GM21528 (cell line): ENCODE results near the gene ARHGAP15.

Source experiments
- ATAC-seq: cut with Tn5 transposase; IDR thresholded peaks from one replicate; pipeline ENCODE4 v1.9.1; 2021; ENCODE audit warnings: mild to moderate bottlenecking, moderate library complexity; ENCODE audit not compliant: unreplicated experiment, low FRiP score

Gene ARHGAP15

DNA sequence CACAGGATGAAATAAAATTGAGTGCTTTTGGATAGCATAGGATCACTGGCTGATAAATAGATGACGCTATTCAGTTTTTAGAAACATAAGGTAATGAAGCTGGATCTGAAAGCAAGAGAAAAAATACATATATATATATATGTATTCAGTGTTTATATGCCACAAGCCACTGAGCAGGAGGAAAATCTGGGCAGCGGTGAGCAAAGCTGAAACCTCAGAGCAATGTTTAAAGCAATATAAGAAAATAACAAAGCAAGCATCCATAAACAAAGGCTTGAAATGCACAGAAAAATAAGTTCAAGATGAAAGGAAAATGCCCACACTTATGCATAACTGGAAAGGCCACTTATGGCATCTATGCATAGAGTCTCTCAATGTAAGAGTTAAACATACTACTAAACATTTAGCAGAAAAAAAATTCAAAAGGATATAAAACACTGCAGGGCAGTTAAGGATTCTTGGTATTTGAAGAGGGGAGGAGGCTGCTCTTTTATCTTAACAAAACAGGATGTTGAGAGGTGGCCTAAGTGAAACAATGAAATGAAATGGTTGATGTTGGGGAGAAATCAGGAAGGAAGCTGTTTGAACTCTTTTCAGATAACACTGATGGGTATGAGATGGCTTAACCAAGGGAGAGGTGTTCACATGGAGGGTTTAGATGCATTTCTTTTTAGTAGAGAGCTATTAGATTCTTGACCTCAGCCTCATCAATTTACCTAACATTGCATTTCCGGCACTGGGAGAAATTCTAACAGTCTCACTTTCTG is 129.1 kb downstream of the ARHGAP15 start:
- no peak for ATAC-seq

DNA sequence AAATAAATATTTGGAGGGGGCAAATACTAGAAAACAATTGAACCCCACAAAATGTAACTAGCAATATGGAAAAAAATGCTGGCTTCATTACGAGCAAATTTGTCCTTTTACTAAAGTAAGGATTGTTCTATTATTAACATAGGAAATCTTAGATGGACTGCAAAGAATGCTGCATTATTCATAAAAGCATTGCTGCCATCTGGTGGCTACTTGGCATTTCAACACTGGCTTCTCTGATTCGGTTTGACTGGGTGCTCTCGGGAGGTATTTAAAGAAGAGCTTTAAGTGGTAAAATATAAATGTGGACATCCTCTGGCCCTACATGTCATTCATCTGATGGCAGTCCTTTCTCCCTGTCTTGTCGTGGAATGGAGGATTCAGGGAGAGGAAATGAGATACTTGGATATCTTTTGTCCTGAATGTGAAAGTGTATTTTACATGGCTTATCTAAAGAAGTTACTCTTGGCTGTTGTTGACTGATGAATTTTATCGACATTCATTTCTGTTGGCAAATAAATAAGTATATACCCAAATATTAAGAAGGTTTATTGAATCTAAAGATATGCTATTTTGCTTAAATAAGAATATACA is 130.2 kb downstream of the ARHGAP15 start:
- peak; percentile 50 for ATAC-seq

DNA sequence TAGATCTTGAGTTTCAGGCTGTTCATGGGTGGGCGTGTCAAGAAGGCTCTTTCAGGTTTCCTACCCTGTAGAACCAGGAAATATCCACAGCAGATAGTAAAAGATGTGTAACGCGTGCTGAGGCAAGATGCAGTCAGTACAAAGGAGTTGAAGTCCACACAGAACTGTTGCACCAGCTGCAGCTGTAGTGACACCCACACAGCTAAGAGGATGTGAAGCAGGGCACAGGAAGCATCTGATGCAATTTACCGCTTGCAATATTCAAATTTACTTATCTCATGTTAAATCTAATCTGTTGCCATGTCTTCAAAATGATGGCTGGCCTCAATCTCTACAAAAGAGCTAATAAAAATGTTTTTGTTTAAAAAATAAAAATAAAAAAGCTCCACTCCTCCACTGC is 132.8 kb downstream of the ARHGAP15 start:
- ATAC-seq: peak; percentile 67

- no peak for ATAC-seq
Observed at GRCh38 chr2:143262389-143262788, 133.2 kb downstream of the ARHGAP15 start.

- ATAC-seq: no peak
Observed at GRCh38 chr2:143263066-143263625, 133.9 kb downstream of the ARHGAP15 start.

DNA sequence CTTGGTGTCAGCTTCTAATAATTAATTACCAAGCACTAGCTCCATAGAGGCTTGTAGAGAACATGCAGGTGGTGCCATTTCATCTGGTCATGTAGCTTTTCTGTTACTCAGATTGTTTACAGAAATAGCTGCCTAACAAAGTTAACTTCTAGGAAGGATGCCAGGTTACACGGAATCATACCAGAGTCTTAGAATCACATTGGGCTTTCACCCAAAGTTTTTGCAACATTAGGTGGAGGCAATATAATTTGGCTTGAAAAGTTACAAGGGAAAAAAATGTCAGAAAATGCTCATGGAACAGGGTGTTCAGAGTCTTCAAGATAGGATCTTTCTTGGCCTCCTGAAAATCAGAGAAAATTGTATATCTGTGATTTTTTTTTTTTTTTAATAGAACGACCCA is 135.6 kb downstream of the ARHGAP15 start:
- no peak for ATAC-seq

- no peak for ATAC-seq
Observed at GRCh38 chr2:143279672-143280071, 150.5 kb downstream of the ARHGAP15 start.

- no peak for ATAC-seq
Observed at GRCh38 chr2:143280097-143280757, 151.0 kb downstream of the ARHGAP15 start.

- ATAC-seq: no peak
Observed at GRCh38 chr2:143282684-143283083, 153.5 kb downstream of the ARHGAP15 start.

- ATAC-seq: no peak
Observed at GRCh38 chr2:143284087-143284675, 155.0 kb downstream of the ARHGAP15 start.

- ATAC-seq: no peak
Observed at GRCh38 chr2:143289025-143289424, 159.8 kb downstream of the ARHGAP15 start.

GRCh38 chr2:143290221-143290620 is 161.0 kb downstream of the ARHGAP15 start:
- ATAC-seq: no peak

- no peak for ATAC-seq
Observed at GRCh38 chr2:143294068-143294467, 164.8 kb downstream of the ARHGAP15 start.

DNA sequence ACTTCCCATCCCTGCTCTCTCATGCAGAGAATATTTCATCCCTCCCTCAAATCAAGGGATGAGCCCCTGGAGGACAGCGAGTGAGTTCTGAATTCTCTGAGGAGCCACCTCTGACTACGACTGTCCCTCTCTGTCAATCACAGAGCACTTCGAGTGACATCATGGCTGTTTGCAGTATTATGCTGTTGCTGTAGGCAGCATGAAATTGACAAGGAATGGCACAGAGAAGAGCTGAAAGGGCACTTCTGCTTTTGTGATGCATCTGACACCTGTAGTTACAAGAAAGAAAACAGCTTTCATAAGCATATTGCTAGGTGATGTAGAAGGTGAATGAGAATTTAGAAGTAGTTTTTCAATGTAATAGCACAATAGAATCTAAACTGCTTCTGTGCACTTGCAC is 166.9 kb downstream of the ARHGAP15 start:
- ATAC-seq: no peak

DNA sequence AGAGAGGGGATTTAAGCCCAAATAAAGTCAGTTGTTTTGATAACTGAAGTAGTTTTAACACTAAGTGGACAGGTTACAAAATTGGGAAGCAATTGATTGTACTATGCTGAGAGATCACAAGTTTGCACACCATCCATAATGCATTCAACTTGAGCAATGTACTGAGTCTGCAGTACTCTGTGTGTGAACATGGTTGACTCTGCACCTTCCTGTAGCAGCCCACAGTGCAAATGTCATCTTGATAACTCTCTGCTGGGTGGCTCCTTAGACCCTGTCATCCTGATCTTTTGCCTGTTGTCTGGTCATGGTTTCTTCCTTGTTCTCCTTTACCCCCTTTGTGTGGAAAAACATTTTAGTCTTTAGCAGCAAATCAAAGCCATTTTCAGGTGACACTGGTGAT is 168.0 kb downstream of the ARHGAP15 start:
- no peak for ATAC-seq

- ATAC-seq: no peak
Observed at GRCh38 chr2:143300536-143300935, 171.3 kb downstream of the ARHGAP15 start.

DNA sequence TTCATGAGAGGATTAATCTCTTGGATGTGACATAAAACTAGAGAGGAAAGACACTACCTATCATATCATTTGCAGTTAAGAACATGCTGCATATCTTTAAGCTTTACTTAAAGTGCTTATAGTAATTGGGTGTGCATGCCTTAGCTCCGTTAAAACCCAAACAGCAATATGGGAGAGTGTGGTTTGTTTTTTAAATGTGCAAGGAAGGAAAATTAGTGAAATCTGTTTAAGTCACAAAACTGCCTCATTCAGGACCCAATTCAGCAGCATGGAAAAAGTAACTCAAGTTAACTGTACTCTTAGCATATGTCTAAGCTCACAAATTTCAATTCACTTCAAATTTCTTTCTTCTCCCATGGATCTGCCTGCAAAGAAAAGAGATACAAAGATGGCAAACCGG is 182.2 kb downstream of the ARHGAP15 start:
- no peak for ATAC-seq

DNA sequence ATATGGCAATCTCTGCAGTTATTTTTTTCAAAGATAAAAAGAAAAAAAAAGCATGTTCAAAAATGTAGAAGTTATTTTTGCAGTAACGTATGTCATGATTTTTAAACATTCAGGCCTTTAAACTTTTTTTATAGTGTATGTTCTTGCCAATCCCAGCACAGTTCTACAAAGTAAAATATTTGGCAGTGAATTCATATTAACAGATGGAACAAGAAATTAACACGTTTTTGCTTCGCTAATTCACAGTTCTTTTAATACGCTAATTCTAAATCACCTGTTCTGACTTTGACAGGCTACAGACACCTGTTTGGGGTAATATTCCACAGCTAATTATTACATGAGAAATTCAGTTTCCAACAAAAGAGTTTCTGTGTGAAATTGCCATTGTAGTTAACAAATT is 183.2 kb downstream of the ARHGAP15 start:
- ATAC-seq: no peak

DNA sequence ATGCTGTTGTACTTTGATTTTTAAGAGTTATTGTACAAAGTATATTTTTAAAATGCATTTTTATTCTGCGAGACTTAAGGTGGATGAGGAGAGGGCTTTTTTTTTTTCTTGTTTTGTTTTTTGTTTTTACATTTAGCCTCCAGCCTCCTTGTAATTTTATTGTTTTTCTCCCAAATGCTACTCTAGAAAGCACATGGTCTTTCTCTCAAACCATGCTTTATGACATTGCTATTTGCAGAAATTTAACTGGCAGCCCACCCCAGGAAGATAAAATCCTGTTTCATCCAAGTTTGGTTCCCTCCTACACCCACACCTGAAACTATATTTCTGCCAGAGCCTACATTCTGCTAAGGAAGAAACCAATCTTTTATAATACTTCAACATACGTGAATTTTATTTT is 184.6 kb downstream of the ARHGAP15 start:
- no peak for ATAC-seq

DNA sequence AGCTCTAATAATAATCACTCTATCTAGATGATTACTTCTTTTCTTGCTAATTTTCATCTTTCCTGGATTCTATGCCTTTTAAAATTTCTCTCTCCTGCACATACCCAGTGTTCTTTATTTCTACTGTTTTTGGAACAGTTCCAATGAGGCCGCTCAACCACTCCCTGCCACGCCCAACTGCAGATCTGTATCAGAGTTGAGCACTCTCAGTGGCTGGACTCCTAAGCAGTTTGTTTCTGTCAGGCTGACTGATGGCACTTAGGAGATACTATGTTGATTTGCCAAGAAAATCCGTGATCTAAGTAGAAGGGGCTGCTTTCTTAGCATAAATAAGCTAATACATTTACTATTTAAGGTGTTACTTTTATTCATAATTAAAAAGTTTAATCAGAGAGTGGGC is 192.8 kb downstream of the ARHGAP15 start:
- ATAC-seq: no peak

DNA sequence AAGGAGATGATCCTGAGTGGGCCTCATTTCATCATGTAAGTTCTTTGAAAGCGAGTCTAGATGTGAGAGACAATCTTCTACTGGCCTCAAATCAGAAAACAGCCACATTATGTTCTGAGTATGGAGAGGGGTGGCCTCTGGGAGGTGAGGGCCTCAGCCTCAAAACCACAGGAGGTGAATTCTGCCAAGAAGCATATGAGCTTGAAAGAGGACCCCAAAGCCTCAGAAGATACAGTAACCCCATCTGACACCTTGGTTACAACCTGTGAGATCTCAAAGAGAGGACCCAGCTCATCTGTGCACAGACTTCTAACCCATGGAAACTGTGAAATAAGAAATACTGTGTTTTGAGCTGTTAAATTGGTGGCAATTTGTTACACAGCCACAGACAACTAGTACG is 200.1 kb downstream of the ARHGAP15 start:
- no peak for ATAC-seq
